Measurements from ENCODE around the gene TYW1.
"Not testable (repeated sequence)": the region's sequence is repeated elsewhere in the genome, so short reads cannot be mapped to it uniquely, and the experiment has no call there.

Gene TYW1

DNA sequence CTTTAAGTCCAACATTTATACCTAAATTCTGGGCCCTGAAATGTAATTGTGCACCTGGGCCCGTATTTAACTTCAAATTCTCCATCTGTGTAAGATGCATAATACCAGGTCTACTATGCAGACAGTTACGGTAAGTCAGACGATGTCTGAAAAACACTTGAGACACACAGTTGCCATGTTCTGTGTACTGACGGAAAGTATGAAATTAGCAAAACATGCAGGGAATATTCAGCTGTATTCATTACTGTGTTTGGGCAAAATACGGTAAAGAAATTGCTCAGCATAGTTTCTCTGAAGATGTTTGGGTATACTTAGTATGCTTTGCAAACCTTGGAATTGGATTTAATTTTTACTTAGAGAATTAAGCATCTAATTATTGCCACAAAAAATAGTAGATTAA, 18.3 kb upstream of the TYW1 start:
- not testable (repeated sequence) for H3K9me3 Mint-ChIP-seq, H3K27ac Mint-ChIP-seq, H3K4me1 Mint-ChIP-seq, H3K27me3 Mint-ChIP-seq, H3K4me3 Mint-ChIP-seq, H3K36me3 Mint-ChIP-seq

DNA sequence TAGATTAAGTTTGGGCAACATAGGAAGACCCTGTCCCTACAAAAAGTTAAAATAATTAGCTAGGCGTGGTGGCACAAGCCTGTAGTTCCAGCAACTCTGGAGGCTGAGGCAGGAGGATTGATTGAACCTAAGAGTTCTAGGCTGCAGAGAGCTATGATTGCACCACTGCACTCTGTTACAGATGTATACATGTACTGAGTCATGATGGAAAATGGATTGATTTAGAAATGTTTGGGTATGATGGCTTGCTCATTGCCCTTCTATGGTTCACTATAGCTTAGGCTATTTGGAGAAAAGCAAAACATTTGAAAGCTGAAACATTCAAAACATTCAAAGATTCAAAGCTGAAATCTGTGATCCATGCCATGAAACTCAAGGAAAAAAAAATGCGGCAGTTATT, 17.6 kb upstream of the TYW1 start:
- H3K4me3 Mint-ChIP-seq, H3K36me3 Mint-ChIP-seq, H3K27me3 Mint-ChIP-seq, H3K4me1 Mint-ChIP-seq, H3K9me3 Mint-ChIP-seq, H3K27ac Mint-ChIP-seq: not testable (repeated sequence)

DNA sequence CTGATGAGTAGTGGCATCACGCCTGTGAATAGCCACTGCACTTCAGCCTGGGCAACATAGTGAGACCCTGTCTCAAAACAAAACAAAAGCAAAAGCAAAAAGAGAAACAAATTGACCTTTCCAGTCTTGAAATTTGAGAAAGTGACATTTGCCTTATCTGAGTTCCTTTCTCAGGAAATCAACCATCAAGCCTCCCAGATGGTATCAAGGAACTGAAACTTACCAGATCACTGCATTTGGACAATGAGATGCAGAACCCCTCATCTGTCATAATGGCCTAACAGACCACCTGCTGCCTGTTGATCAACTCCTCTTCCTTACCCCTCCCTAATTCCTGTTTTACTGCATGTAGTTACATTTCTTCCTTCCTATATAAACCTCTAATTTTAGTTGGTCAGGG, 16.3 kb upstream of the TYW1 start:
- H3K27ac Mint-ChIP-seq = peak overlapping the region; percentile 87
- not testable (repeated sequence) for H3K27me3 Mint-ChIP-seq, H3K9me3 Mint-ChIP-seq, H3K36me3 Mint-ChIP-seq, H3K4me3 Mint-ChIP-seq, H3K4me1 Mint-ChIP-seq

DNA sequence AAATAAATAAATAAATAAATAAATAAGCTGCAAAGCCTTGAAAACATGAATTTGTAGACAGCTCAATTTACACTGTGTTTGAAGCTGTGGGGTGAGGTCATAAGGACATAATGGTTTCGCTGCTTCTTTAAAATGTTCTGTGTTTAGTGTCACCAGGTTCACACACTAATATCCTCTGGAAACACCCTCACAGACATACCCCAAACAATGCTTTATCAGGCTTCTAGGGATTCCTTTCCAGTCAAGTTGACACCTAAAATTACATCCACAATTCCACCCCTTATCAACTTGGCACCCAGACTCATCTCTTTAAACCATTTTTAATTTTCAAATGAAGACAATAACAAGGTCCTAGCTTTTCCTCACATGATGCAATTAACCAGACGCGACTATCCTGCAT, 7.1 kb upstream of the TYW1 start:
- not testable (repeated sequence) for H3K9me3 Mint-ChIP-seq, H3K27ac Mint-ChIP-seq, H3K4me3 Mint-ChIP-seq, H3K27me3 Mint-ChIP-seq
- H3K36me3 Mint-ChIP-seq = peaks cover 14% of the 10 kb centered on the region
- peaks cover 23% of the 10 kb centered on the region for H3K4me1 Mint-ChIP-seq

DNA sequence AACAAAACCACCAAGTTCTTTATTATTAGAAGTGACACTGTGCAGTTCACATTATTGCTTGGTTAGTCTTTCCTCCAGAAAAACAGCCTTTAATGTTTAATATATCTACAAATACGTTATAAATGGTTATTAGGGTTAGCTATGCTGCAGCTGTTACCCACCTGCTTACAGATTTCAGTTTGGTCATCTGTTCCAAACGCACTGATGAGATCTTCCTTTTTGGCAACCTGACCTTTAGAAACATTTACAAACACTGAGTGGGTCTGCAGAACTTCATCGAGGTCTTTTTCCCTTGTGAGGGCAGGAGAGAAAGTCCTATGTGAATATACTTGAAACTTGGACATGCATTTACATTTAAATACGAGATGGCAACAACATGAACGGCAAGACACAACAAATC, 2.6 kb upstream of the TYW1 start:
- peak overlapping the region; percentile 96 for H3K4me3 Mint-ChIP-seq
- H3K36me3 Mint-ChIP-seq, H3K27me3 Mint-ChIP-seq, H3K9me3 Mint-ChIP-seq: not testable (repeated sequence)
- H3K4me1 Mint-ChIP-seq = peaks cover 34% of the 10 kb centered on the region
- peak overlapping the region; percentile 70 for H3K27ac Mint-ChIP-seq

DNA sequence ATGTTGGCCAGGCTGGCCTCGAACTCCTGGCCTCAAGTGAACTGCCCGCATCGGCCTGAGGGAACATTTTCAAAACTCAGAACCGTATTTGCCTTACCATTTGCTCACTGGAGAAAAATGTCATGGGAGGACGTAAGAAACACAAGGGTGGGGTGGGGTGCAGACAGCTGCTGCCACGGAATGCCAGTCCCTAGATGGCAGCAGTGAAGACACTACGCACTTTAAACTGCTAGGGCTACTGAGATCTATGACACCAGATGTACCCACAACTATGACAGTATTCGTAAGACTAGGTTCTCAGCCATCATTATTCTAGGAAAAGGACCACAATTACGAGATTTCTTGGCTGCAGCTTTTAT, 2.0 kb upstream of the TYW1 start:
- not testable (repeated sequence) for H3K36me3 Mint-ChIP-seq, H3K9me3 Mint-ChIP-seq, H3K27me3 Mint-ChIP-seq
- peak overlapping the region; percentile 96 for H3K4me3 Mint-ChIP-seq
- peak overlapping the region; percentile 99 for H3K27ac Mint-ChIP-seq
- peaks cover 36% of the 10 kb centered on the region for H3K4me1 Mint-ChIP-seq

DNA sequence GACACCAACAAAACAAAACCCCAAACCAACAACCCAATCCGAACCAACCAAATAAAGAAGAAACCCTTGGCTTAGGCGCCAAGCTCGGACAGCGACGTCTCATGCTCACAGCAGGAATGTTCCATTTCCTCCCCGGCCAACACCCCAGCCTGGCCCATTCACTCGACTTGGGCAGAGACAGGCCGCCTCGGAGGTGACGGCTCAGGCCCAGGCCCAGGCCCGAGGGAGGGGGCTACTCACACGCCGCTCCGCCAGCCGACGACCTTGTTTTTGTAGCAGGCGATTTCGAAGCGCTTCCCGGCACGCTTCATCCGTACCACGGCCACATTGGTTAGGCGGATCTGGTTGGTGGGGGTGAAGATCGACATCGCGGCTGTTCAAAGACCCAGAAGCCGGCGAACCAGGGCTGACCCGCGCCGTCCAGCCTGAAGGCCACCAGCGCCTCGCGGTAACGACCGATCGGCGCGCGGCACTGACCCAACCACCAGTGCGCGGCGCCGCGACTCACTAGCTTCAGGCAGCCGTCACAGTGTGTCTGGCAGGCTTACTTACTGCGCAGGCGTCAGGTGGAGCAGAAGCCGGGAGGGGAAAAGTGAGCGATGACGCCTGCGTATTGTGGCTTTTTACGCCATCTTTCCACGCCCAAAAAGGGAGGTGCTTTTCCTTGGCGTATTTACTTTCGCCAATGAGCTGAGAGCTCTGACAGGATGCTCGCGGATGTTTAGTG, 1.4 kb upstream of the TYW1 start, which contains the start of gene SBDS:
Gene SBDS (minus strand): TSS at position 537 of the 727 bp plus-strand sequence. CDS start 169 bp downstream, at position 368.
- H3K36me3 Mint-ChIP-seq, H3K27me3 Mint-ChIP-seq, H3K9me3 Mint-ChIP-seq: not testable (repeated sequence)
- Mint-ChIP-seq H3K4me1 (peaks cover 38% of the 10 kb centered on the region), H3K27ac (peak within 1 kb of the TSS; percentile 99), H3K4me3 (peak within 1 kb of the TSS; percentile 96)

DNA sequence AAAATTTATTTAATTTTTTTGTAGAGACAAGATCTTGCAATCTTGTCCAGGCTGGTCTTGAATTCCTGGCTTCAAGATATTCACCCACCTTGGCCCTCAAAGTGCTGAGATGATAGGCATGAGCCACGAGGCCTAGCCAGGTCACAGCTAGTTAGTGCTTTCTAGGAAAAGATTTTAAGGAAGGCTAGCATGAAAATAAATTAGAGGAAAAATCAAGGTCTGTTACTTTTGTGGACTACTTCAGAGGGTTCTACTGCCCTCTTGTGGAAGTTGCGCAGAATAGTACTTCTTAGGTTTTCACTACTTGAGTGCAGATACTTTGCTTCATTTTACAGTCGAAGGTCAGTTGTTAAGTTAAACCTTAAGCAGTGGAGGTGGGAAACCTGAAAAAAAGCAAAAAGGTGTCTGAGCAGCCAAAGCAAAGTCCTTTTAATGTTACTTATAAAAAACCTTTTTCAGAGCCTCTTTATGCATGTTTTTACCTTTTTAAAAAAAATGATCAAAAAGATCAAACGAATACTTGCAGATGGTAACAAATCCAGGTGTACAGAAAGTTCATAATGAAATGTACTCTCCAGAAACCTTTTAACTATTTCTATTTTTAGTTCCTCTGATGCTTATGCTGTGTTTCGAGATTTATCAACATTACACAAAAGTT, 4.1 kb downstream of the TYW1 start:
- peaks cover 29% of the 10 kb centered on the region for H3K4me1 Mint-ChIP-seq
- H3K9me3 Mint-ChIP-seq, H3K36me3 Mint-ChIP-seq, H3K27me3 Mint-ChIP-seq, H3K27ac Mint-ChIP-seq: not testable (repeated sequence)
- H3K4me3 Mint-ChIP-seq = peak overlapping the region; percentile 8

DNA sequence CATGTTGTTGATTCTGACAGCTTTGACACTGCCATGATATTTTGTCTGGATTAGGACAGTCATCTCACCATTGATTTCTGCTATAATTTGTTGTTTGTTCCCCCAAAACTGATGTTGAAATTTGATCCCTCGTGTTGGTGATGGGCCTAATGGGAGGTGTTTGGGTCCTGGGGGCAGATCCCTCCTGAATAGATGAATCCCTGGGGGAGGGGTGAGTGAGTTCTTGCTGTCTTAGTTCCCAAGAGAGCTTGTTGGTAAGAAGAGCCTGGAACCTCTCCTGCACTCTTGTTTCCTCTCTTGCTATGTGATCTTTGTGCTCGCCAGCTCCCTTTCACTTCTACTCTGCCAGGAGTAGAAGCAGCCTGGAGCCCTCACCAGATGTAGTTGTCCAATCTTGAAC, 7.5 kb downstream of the TYW1 start:
- not testable (repeated sequence) for H3K36me3 Mint-ChIP-seq, H3K27ac Mint-ChIP-seq, H3K27me3 Mint-ChIP-seq, H3K9me3 Mint-ChIP-seq
- Mint-ChIP-seq H3K4me1 (peaks cover 25% of the 10 kb centered on the region), H3K4me3 (peak overlapping the region; percentile 19)

DNA sequence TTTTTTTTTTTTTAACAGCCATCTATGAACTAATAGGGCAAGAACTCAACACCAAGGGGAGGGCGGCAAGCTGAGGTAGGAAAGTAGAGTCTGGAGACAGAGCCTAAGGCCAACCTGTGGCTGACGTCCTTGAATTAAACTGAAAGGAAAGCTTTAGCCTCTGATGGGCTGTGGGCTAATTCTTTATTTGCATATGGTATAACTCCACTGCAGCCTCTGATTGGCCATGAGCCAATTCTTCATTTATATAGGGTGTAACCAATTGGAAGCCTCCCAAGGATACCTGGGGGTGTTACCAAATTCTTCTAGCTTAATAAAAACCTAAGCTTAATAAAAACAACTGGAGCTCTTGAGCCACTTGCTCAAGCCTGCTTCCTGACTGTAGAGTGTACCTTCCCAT, 10.3 kb downstream of the TYW1 start:
- peaks cover 9% of the 10 kb centered on the region for H3K36me3 Mint-ChIP-seq

DNA sequence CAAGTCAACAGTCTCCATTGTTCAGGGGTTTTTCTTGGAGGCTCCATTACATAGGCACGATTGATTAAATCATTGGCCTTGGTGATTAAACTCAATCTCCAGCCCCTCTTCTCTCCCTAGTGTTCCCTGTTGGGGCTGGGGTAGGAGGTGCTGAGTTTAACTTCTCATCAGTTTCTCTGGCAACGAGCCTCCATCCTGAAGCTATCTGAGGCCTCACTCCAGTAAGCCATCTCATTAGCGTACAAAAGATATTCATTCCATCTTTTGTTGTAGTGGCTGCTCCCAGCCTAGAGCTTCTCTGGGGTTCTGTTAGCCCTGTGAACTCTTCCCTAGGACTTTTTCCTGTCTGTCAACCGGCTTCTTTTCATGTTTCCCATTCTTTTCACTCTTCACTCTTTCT, 11.6 kb downstream of the TYW1 start:
- H3K27me3 Mint-ChIP-seq = no peaks in the 10 kb centered on the region
- H3K36me3 Mint-ChIP-seq = peaks cover 8% of the 10 kb centered on the region
- no peaks in the 10 kb centered on the region for H3K9me3 Mint-ChIP-seq
- peak overlapping the region; percentile 55 for H3K27ac Mint-ChIP-seq
- H3K4me3 Mint-ChIP-seq = no peak overlapping the region
- H3K4me1 Mint-ChIP-seq = peaks cover 14% of the 10 kb centered on the region

More for the DNA sequence above, 10.3 kb downstream of the TYW1 start:
- Mint-ChIP-seq H3K4me1 (peaks cover 18% of the 10 kb centered on the region), H3K27me3 (no peaks in the 10 kb centered on the region), H3K9me3 (no peaks in the 10 kb centered on the region), H3K4me3 (no peak overlapping the region), H3K27ac (no peak overlapping the region)

DNA sequence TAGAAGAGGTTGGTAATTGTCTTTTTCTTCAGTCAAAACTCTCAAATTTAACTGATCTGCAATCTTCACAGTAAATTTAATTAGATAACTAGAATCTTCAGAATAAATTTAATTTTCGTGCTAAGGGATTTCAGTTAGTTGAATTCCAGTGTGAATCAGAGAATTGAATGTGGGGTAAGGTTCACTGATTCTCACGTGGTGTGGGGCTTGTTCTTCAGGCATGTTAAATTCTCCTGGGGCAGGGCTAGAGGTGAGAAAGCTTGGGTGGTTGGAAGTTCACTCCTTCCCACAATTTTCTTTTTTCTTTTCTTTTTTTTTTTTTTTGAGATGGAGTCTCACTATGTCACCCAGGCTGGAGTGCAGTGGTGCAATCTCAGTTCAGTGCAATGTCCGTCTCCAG, 13.0 kb downstream of the TYW1 start:
- not testable (repeated sequence) for H3K4me3 Mint-ChIP-seq, H3K27me3 Mint-ChIP-seq, H3K9me3 Mint-ChIP-seq, H3K36me3 Mint-ChIP-seq, H3K27ac Mint-ChIP-seq
- H3K4me1 Mint-ChIP-seq = peaks cover 14% of the 10 kb centered on the region

DNA sequence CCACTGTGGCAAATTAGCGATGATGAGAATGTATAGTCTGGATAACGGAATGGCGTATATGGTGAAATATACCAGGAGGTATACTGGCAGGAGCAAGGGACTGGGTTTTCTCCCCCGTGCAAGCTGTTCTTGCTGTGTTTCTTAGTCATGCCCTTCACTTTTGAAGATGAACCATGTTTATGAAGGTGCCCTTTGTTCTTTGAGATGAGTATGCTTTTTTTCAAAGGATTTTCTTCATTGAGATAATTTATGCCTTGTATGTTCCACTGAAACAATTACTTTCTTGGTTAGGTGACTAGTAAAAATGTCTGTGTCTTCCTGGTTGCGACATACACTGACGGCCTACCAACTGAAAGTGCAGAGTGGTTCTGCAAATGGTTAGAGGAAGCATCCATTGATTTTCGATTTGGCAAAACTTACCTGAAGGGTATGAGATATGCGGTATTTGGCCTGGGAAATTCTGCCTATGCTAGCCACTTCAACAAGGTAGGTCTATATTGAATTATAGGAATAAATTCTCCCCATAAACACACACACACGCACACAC, 17.5 kb downstream of the TYW1 start:
- H3K27ac Mint-ChIP-seq, H3K36me3 Mint-ChIP-seq, H3K9me3 Mint-ChIP-seq, H3K4me3 Mint-ChIP-seq, H3K27me3 Mint-ChIP-seq, H3K4me1 Mint-ChIP-seq: not testable (repeated sequence)

DNA sequence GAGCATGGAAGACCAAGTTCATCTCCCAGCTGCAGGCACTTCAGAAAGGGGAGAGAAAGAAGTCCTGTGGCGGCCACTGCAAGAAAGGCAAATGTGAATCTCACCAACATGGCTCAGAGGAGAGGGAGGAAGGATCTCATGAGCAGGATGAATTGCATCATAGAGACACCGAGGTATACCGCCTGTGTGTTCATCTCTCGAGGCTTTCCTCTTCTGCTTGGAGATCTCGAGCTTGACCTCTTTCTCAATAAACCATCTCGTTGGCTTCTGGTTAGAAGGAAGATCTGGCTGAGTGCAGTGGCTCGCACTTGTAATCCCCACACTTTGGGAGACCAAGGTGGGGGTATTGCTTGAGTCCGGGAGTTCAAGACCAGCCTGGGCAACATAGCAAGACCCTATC, 21.3 kb downstream of the TYW1 start:
- H3K27ac Mint-ChIP-seq, H3K27me3 Mint-ChIP-seq, H3K4me1 Mint-ChIP-seq, H3K9me3 Mint-ChIP-seq, H3K4me3 Mint-ChIP-seq: not testable (repeated sequence)
- H3K36me3 Mint-ChIP-seq = peaks cover 19% of the 10 kb centered on the region

DNA sequence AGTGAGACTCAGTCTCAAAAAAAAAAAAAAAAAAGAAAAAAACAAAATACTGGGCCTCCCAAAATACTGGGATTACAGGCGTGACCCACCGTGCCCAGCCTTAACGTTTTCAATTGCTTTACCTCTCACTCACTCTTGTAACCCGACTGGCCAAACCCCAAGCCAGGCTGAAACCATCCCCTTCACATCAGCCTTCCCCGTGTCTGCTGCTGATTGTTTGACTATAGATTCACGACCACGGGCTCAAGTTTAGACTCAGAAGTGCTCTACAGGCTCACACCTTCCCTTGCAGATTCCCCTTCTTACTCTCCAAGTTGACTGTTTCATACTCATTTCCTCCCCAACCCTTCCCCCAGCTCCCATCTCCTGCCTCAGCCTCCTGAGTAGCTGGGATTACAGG, 22.3 kb downstream of the TYW1 start:
- Mint-ChIP-seq H3K27ac (no peak overlapping the region), H3K36me3 (peaks cover 16% of the 10 kb centered on the region), H3K4me3 (no peak overlapping the region), H3K27me3 (no peaks in the 10 kb centered on the region), H3K9me3 (no peaks in the 10 kb centered on the region), H3K4me1 (no peaks in the 10 kb centered on the region)

DNA sequence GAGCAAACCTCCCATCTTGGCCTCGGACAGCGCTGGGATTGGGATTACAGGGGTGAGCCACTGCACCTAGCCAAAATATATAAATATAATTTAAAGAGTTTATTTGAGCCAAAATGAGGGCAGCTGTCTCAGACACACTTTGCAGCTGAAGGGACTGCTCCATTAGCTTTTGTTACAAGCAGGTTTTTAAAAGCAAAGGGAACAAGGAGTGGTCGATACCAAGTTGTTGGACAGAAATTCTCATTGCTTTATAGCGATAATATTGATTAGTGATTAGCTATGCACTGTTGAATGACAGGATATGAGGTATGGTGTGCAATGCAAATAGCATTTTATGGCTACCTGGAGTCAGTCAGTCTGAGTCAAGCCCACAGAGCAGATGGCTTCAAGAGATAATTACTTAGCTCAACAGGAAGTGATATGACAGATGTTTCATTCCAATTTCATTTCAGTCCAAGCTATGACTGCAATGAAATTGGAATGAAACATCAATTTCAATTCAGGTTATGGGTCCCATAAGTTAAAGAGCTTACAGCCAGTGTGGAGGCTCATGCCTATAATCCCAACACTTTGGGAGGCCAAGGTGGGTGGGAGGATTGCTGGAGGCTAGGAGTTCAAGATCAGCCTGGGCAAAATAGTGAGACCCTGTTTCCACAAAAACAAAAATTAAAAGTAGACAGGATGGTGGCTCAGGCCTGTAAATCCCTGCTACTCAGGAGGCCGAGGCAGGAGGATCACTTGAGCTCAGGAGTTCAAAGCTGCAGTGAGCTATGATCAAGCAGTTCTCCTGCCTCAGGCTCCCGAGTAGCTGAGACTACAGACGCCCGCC, 23.1 kb downstream of the TYW1 start:
- H3K4me1 Mint-ChIP-seq = no peaks in the 10 kb centered on the region
- no peaks in the 10 kb centered on the region for H3K9me3 Mint-ChIP-seq
- H3K27me3 Mint-ChIP-seq = no peaks in the 10 kb centered on the region
- no peak overlapping the region for H3K27ac Mint-ChIP-seq
- H3K36me3 Mint-ChIP-seq = peaks cover 16% of the 10 kb centered on the region
- no peak overlapping the region for H3K4me3 Mint-ChIP-seq

All from activated naive CD4-positive, alpha-beta T cell treated with anti-CD3 and anti-CD28 coated beads, Interleukin-2, amount 50 U/mL, for 24 hours (primary cell).